B cell (primary cell): Measurements from ENCODE around the gene RNF130. TPM values are rescaled to one million over a fixed set of nuclear protein-coding genes. Genes with fewer than 3 reads are reported as not detected.

Source experiments
- ATAC-seq: fragments of 200-7000 bp; cut with Tn5 transposase; one replicate; pipeline ENCODE4 v1.10.0; 2021; ENCODE audit warnings: low read depth, mild to moderate bottlenecking, moderate number of reproducible peaks, moderate library complexity
- CTCF ChIA-PET: fragments of 350-600 bp; sonication (Branson Sonifier 250); formaldehyde crosslinking; loops from one replicate; lab custom pipeline; 2021; ENCODE audit warnings: antibody characterized with exemption, inconsistent platforms; lab: Charles Lee
- POLR2A ChIA-PET: fragments of 350-600 bp; sonication (Branson Sonifier 250); formaldehyde crosslinking; loops from one replicate; lab custom pipeline; 2021; ENCODE audit warnings: antibody characterized with exemption; lab: Charles Lee
- DNase-seq: peaks from one replicate; pipeline ENCODE4 v3.0.0; 2013
- H2AFZ ChIP-seq: 2 replicates; pipeline ENCODE4 v1.6.1; 2012; ENCODE audit warnings: mild to moderate bottlenecking, low read depth, low read length; ENCODE audit not compliant: insufficient read depth, poor library complexity, severe bottlenecking
- H3K27ac ChIP-seq, 2 donors: 1 replicate in 1 of 2; 2 replicates in 1 of 2; pipeline ENCODE4 v1.5.1; 2012 to 2013; ENCODE audit warnings: low read length in 2 of 2, mild to moderate bottlenecking in 2 of 2, moderate library complexity in 1 of 2
- H3K27me3 ChIP-seq, 4 experiments: fragments of 200-600 bp in 1 of 4; sonication (generic) in 1 of 4; replicated peaks in 1 of 4; 1 replicate in 2 of 4; 2 replicates in 2 of 4; pipeline versions ENCODE4 v1.6.1 to v1.7.0; 2013 to 2016; ENCODE audit warnings: low read length in 3 of 4, mild to moderate bottlenecking in 2 of 4, mixed read lengths in 1 of 4, moderate library complexity in 1 of 4; ENCODE audit not compliant: insufficient read depth in 4 of 4, control insufficient read depth in 3 of 4; ENCODE audit errors: control extremely low read depth in 1 of 4
- H3K36me3 ChIP-seq, 2 experiments: replicated peaks in 1 of 2; 1 replicate in 1 of 2; 2 replicates in 1 of 2; pipeline versions ENCODE4 v1.6.1 to v1.7.1; 2013; ENCODE audit warnings: low read length in 1 of 2; ENCODE audit not compliant: insufficient read depth in 2 of 2, control insufficient read depth in 1 of 2; ENCODE audit errors: control extremely low read depth in 1 of 2, extremely low read depth in 1 of 2
- H3K4me1 ChIP-seq, 2 donors: fragments of 200-600 bp in 1 of 2; sonication (generic) in 1 of 2; 1 replicate in 1 of 2; 2 replicates in 1 of 2; pipeline versions ENCODE4 v1.5.1 to v1.6.1; 2013 to 2017; ENCODE audit warnings: low read length in 2 of 2; ENCODE audit not compliant: control insufficient read depth in 2 of 2, insufficient read depth in 2 of 2
- H3K4me2 ChIP-seq: replicated peaks from 2 replicates; pipeline ENCODE3; 2012; ENCODE audit warnings: mild to moderate bottlenecking, low read depth, low read length; ENCODE audit not compliant: poor library complexity, severe bottlenecking
- H3K4me3 ChIP-seq, 5 experiments: fragments of 200-600 bp in 1 of 5; sonication (generic) in 1 of 5; 1 replicate in 3 of 5; 2 replicates in 2 of 5; pipeline versions ENCODE4 v1.5.1 to v1.7.0; 2011 to 2016; ENCODE audit warnings: low read length in 4 of 5, mild to moderate bottlenecking in 4 of 5, low read depth in 2 of 5, control low read depth in 1 of 5, moderate library complexity in 1 of 5; ENCODE audit not compliant: insufficient read depth in 1 of 5; ENCODE audit errors: control extremely low read depth in 1 of 5, extremely low read depth in 1 of 5
- H3K79me2 ChIP-seq: fragments of 200-600 bp; sonication (generic); one replicate; pipeline ENCODE4 v1.6.0; 2016; ENCODE audit warnings: low read length; ENCODE audit not compliant: control insufficient read depth, insufficient read depth
- H3K9ac ChIP-seq: fragments of 200-600 bp; sonication (generic); 2 replicates; pipeline ENCODE4 v1.6.1; 2017; ENCODE audit warnings: mild to moderate bottlenecking, low read length, moderate library complexity
- H3K9me3 ChIP-seq, 3 donors: one replicate each; pipeline versions ENCODE4 v1.6.1 to v1.7.1; 2013; ENCODE audit warnings: low read length in 2 of 3; ENCODE audit not compliant: control insufficient read depth in 2 of 3, insufficient read depth in 1 of 3; ENCODE audit errors: control extremely low read depth in 1 of 3
- H4K20me1 ChIP-seq: 2 replicates; pipeline ENCODE4 v1.6.0; 2012; ENCODE audit warnings: mild to moderate bottlenecking, low read length; ENCODE audit not compliant: insufficient read depth, control insufficient read depth, poor library complexity, severe bottlenecking
- H3K27ac Mint-ChIP-seq: one replicate; pipeline ENCODE4 v1.8.0; 2021; ENCODE audit warnings: mixed read lengths
- H3K27me3 Mint-ChIP-seq: one replicate; pipeline ENCODE4 v1.8.0; 2021; ENCODE audit warnings: mixed read lengths
- H3K4me1 Mint-ChIP-seq: one replicate; pipeline ENCODE4 v1.8.0; 2021; ENCODE audit warnings: mixed read lengths
- H3K4me3 Mint-ChIP-seq: one replicate; pipeline ENCODE4 v1.8.0; 2021; ENCODE audit warnings: mixed read lengths
- H3K9me3 Mint-ChIP-seq: one replicate; pipeline ENCODE4 v1.8.0; 2022; ENCODE audit warnings: mixed read lengths; ENCODE audit not compliant: insufficient read depth
- EZH2 ChIP-seq: IDR thresholded peaks from 2 replicates; pipeline ENCODE4 v1.6.1; 2012; ENCODE audit warnings: borderline replicate concordance, low read depth, mild to moderate bottlenecking, moderate library complexity, low read length; ENCODE audit not compliant: insufficient read depth, poor library complexity, severe bottlenecking
- WGBS: methylation state at CpG from one replicate; pipeline ENCODE4 v1.1.5; 2013; ENCODE audit warnings: missing lambda C conversion rate; ENCODE audit not compliant: insufficient coverage; 5-methylcytosine and 5-hydroxymethylcytosine counted together
- intact Hi-C: fragments of 100-400 bp; cut with micrococcal nuclease; formaldehyde crosslinking; loops from one replicate; pipeline ENCODE4 v1.10.0; 2022
- polyA plus RNA-seq: library from polyadenylated mRNA; depleted of rRNA; stranded (reverse); fragments of >200 nt; gene quantifications from 2 replicates; pipeline ENCODE4 v1.2.3, GENCODE V29; 2012
- total RNA-seq, 2 donors: library from RNA; stranded (reverse); fragments of 120-200 nt in 1 of 2; gene quantifications; 1 replicate in 1 of 2; 2 replicates in 1 of 2; pipeline versions ENCODE4 v1.2.3 to v1.2.4, GENCODE V29; 2013 to 2022
- TF ChIP-seq, protein P1 (sequence below): fragments of 200-600 bp; IDR thresholded peaks from one replicate; pipeline ENCODE4 v1.8.0; 2022; ENCODE audit warnings: antibody characterized with exemption, mild to moderate bottlenecking

The RNF130 gene
- total and polyA plus RNA-seq, 2 donors (not counting 1 experiment from before 2014, with no cell fraction given) = 18.1 to 25.8 TPM

- Mint-ChIP-seq H3K27me3 (no peaks in the 10 kb centered on the region), H3K9me3 (no peaks in the 10 kb centered on the region), H3K4me3 (no peak overlapping the region), H3K4me1 (no peaks in the 10 kb centered on the region), H3K27ac (no peak overlapping the region)
- no peaks in the 10 kb centered on the region for H3K79me2 ChIP-seq
- H2AFZ ChIP-seq = no peak overlapping the region
- no peaks in the 10 kb centered on the region for H3K36me3 ChIP-seq
- DNase-seq (no peak), ATAC-seq (no peak)
- intact Hi-C loops = no loop called here
- H4K20me1 ChIP-seq = no peaks in the 10 kb centered on the region
- H3K4me2 ChIP-seq = no peak overlapping the region
- no peaks in the 10 kb centered on the region for H3K27me3 ChIP-seq
- ChIA-PET CTCF (no interaction called here), POLR2A (no interaction called here)
- no peak overlapping the region for H3K27ac ChIP-seq
- 94% methylated on average over 17 of the region's 23 CpGs for WGBS
- H3K4me3 ChIP-seq = no peak overlapping the region
- no peaks in the 10 kb centered on the region for H3K4me1 ChIP-seq
- TF ChIP-seq, protein P1, sequence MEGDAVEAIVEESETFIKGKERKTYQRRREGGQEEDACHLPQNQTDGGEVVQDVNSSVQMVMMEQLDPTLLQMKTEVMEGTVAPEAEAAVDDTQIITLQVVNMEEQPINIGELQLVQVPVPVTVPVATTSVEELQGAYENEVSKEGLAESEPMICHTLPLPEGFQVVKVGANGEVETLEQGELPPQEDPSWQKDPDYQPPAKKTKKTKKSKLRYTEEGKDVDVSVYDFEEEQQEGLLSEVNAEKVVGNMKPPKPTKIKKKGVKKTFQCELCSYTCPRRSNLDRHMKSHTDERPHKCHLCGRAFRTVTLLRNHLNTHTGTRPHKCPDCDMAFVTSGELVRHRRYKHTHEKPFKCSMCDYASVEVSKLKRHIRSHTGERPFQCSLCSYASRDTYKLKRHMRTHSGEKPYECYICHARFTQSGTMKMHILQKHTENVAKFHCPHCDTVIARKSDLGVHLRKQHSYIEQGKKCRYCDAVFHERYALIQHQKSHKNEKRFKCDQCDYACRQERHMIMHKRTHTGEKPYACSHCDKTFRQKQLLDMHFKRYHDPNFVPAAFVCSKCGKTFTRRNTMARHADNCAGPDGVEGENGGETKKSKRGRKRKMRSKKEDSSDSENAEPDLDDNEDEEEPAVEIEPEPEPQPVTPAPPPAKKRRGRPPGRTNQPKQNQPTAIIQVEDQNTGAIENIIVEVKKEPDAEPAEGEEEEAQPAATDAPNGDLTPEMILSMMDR = no peak
- TF ChIP-seq EZH2 = no peak
- no peak overlapping the region for H3K9ac ChIP-seq
- H3K9me3 ChIP-seq = no peaks in the 10 kb centered on the region
Observed at GRCh38 chr5:180113660-180114303, 42.2 kb upstream of the RNF130 start.

DNA sequence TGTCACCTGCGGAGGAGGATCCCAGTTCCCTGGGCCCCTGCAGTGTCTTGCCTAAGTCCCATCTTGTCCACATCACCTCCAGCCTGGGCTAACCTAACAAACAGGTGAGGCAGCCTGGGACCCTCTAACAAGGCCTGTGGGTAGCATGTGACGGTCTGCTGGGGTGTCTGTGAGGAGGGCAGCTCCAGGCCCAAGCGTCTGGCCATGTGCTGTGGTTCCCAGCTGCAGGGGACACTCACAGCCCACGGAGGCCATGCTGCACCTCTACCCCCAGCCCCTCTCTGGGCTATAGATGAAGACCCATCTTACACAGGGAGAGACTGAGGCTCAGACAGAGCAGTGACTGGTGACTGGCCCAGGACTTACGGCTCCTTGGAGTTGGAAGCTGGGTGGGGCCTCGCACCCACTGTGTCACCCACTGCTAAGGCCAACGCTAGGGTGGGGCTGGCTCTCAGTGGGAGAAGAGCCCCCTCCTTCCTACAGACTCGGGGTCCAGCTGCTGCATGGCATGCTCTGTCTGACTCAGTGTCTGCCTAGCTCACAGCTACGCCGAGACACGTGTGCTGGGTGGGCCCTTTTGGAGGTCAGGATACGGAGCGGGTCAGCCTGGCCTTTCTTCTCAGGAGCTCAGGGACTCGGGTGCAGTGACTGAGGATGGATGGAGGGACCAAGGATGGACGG, 40.8 kb upstream of the RNF130 start:
- ATAC-seq = no peak
- H2AFZ ChIP-seq = no peak overlapping the region
- H3K27ac ChIP-seq = no peak overlapping the region
- no peak for TF ChIP-seq EZH2
- TF ChIP-seq, protein P1 = no peak
- CTCF ChIA-PET = no interaction called here
- H3K4me2 ChIP-seq = no peak overlapping the region
- no peaks in the 10 kb centered on the region for H3K79me2 ChIP-seq
- Mint-ChIP-seq H3K4me1 (no peaks in the 10 kb centered on the region), H3K27me3 (no peaks in the 10 kb centered on the region), H3K27ac (no peak overlapping the region), H3K9me3 (peaks cover 4% of the 10 kb centered on the region), H3K4me3 (no peak overlapping the region)
- intact Hi-C loops = no loop called here
- POLR2A ChIA-PET = no interaction called here
- no peak for DNase-seq
- 91% methylated on average over 15 of the region's 15 CpGs for WGBS
- no peak overlapping the region for H3K9ac ChIP-seq
- no peaks in the 10 kb centered on the region for H4K20me1 ChIP-seq
- no peaks in the 10 kb centered on the region for H3K27me3 ChIP-seq
- no peaks in the 10 kb centered on the region for H3K4me1 ChIP-seq
- H3K36me3 ChIP-seq = no peaks in the 10 kb centered on the region
- H3K4me3 ChIP-seq = no peak overlapping the region
- peaks cover 0 to 9% (median 5%) of the 10 kb centered on the region in 3 donors for H3K9me3 ChIP-seq
